K562 (cell line): ENCODE measurements around the gene TRMT2B. TPM values are rescaled to one million over a fixed set of nuclear protein-coding genes. Genes with fewer than 3 reads are reported as not detected.

ENCODE experiments used
- ATAC-seq: fragments of 200-7000 bp; cut with Tn5 transposase; 3 replicates; pipeline ENCODE4 v1.9.1; 2020; ENCODE audit warnings: moderate library complexity
- BruUV-seq: library from RNA; stranded (reverse); fragments of 400-500 nt; replicated peaks from 2 replicates; lab custom pipeline; 2021; lab: Mats Ljungman, UMichigan
- CTCF ChIA-PET: fragments of 300-600 bp; formaldehyde crosslinking; extraction: SDS; loops from one replicate; lab custom pipeline; 2021; ENCODE audit warnings: low intra/inter-chr PET ratio; lab: Yijun Ruan, JAX
- POLR2A ChIA-PET: fragments of 300-600, 350-650 bp; sonication (Branson Sonifier 250); formaldehyde crosslinking; extraction: SDS; loops from one replicate; lab custom pipeline; 2021; ENCODE audit warnings: antibody characterized with exemption, inconsistent platforms; lab: Yijun Ruan, JAX
- DNase-seq, 4 experiments: peaks; one replicate each; pipeline versions ENCODE4 v3.0.0 to v3.0.0-alpha.2; 2011 to 2018; ENCODE audit warnings: low spot score in 3 of 4, mixed read lengths in 3 of 4; ENCODE audit errors: extremely low read depth in 1 of 4
- FAIRE-seq: peaks from 2 replicates; lab custom pipeline; 2011; peaks lifted over from hg19 to GRCh38; lab: Jason Lieb, UNC
- H2AFZ ChIP-seq: 2 replicates; pipeline ENCODE4 v1.6.0; 2011; ENCODE audit warnings: low read depth, low read length, control low read depth, inconsistent platforms
- H3K27ac ChIP-seq: fragments of 200-600 bp; 3 replicates; pipeline ENCODE4 v1.8.0; 2011; ENCODE audit warnings: low read depth, mild to moderate bottlenecking, control low read depth, inconsistent platforms, low read length, moderate library complexity, mixed read lengths; ENCODE audit errors: extremely low read depth
- H3K27me3 ChIP-seq, 2 experiments: fragments of 300-600 bp in 1 of 2; 2 replicates in 1 of 2; 3 replicates in 1 of 2; pipeline versions ENCODE4 v1.6.0 to v1.8.0; 2011; ENCODE audit warnings: inconsistent platforms in 2 of 2, low read length in 2 of 2, mild to moderate bottlenecking in 1 of 2, mixed read lengths in 1 of 2, moderate library complexity in 1 of 2; ENCODE audit not compliant: control insufficient read depth in 2 of 2, insufficient read depth in 2 of 2
- H3K36me3 ChIP-seq: fragments of 300-600 bp; 3 replicates; pipeline ENCODE4 v1.8.0; 2011; ENCODE audit warnings: mild to moderate bottlenecking, low read length, inconsistent platforms; ENCODE audit not compliant: control insufficient read depth, insufficient read depth
- H3K4me1 ChIP-seq, 2 experiments: fragments of 200-600 bp in 1 of 2; replicated peaks in 1 of 2; 2 replicates in 1 of 2; 3 replicates in 1 of 2; pipeline versions ENCODE4 v1.5.1 to v1.8.0; 2011; ENCODE audit warnings: inconsistent platforms in 2 of 2, low read length in 2 of 2, mild to moderate bottlenecking in 1 of 2, mixed read lengths in 1 of 2, moderate library complexity in 1 of 2; ENCODE audit not compliant: control insufficient read depth in 2 of 2, insufficient read depth in 2 of 2
- H3K4me2 ChIP-seq: 2 replicates; pipeline ENCODE4 v1.6.1; 2011; ENCODE audit warnings: low read length, control low read depth, inconsistent platforms, mixed read lengths; ENCODE audit not compliant: insufficient read depth
- H3K4me3 ChIP-seq: fragments of 200-600 bp; sonication (generic), shearing (Covaris generic); 2 replicates; pipeline ENCODE4 v1.5.1; 2016; ENCODE audit warnings: control low read depth, inconsistent platforms
- H3K79me2 ChIP-seq: fragments of 200-600 bp; 3 replicates; pipeline ENCODE4 v1.8.0; 2011; ENCODE audit warnings: low read length, inconsistent platforms; ENCODE audit not compliant: control insufficient read depth, insufficient read depth
- H3K9ac ChIP-seq, 2 experiments: 2 replicates each; pipeline versions ENCODE4 v1.6.0 to v1.6.1; 2011; ENCODE audit warnings: low read depth in 2 of 2, low read length in 2 of 2, control low read depth in 1 of 2, inconsistent platforms in 1 of 2, mild to moderate bottlenecking in 1 of 2, mixed read lengths in 1 of 2; ENCODE audit not compliant: insufficient read depth in 1 of 2
- H3K9me1 ChIP-seq: one replicate; pipeline ENCODE4 v1.6.0; 2011; ENCODE audit warnings: inconsistent platforms, mild to moderate bottlenecking, low read length, moderate library complexity; ENCODE audit not compliant: control insufficient read depth, insufficient read depth
- H3K9me3 ChIP-seq: replicated peaks from 2 replicates; pipeline ENCODE4 v1.5.1; 2011; ENCODE audit warnings: low read depth, low read length, inconsistent platforms; ENCODE audit not compliant: control insufficient read depth, insufficient read depth
- H4K20me1 ChIP-seq: replicated peaks from 2 replicates; pipeline ENCODE4 v1.6.1; 2011; ENCODE audit warnings: low read length, inconsistent platforms, mixed read lengths; ENCODE audit not compliant: control insufficient read depth, insufficient read depth
- FOXA3 ChIP-seq, 2 experiments: fragments of 450-650 bp in 1 of 2; sonication (generic) in 1 of 2; formaldehyde crosslinking; IDR thresholded peaks in 1 of 2; conservative IDR thresholded peaks in 1 of 2; 2 replicates each; pipeline versions ENCODE4 v1.4.0 to v1.8.0; 2020 to 2022; ENCODE audit warnings: mild to moderate bottlenecking in 2 of 2, missing genetic modification reagents in 1 of 2
- FOXP1 ChIP-seq: sonication (generic); formaldehyde crosslinking; IDR thresholded peaks from 2 replicates; pipeline ENCODE4 v1.8.0; 2022; ENCODE audit warnings: mild to moderate bottlenecking, missing genetic modification reagents
- NFIC ChIP-seq: fragments of 450-650 bp; IDR thresholded peaks from 2 replicates; pipeline ENCODE4 v1.6.1; 2017; ENCODE audit warnings: mild to moderate bottlenecking, inconsistent platforms
- SMAD3 ChIP-seq: fragments of 450-650 bp; formaldehyde crosslinking; conservative IDR thresholded peaks from 2 replicates; pipeline ENCODE4 v1.4.0; 2020; ENCODE audit warnings: mild to moderate bottlenecking
- TAF9B ChIP-seq: fragments of 450-650 bp; IDR thresholded peaks from 2 replicates; pipeline ENCODE4 v1.6.1; 2018; ENCODE audit warnings: mild to moderate bottlenecking; ENCODE audit not compliant: partially characterized antibody
- TBP ChIP-seq: optimal IDR thresholded peaks from 2 replicates; pipeline ENCODE3; 2011; ENCODE audit warnings: low read depth, low read length, improper control_type of control experiment
- WGBS: fragments of 100-300 bp; shearing (Covaris generic); methylation state at CpG from one replicate; pipeline ENCODE4 v1.1.6; 2016; ENCODE audit warnings: low coverage, mixed read lengths; ENCODE audit not compliant: insufficient coverage; ENCODE audit errors: missing lambda C conversion rate; 5-methylcytosine and 5-hydroxymethylcytosine counted together
- in situ Hi-C: fragments of 300-500 bp; cut with MboI; formaldehyde crosslinking; loops from 4 replicates; pipeline ENCODE4 v1.15.0; 2018; ENCODE audit warnings: inconsistent platforms, mixed read lengths
- intact Hi-C: fragments of 100-400 bp; cut with micrococcal nuclease; formaldehyde crosslinking; loops from 2 replicates; pipeline ENCODE4 v1.14.2; 2022
- polyA plus RNA-seq, 8 experiments: library from polyadenylated mRNA; depleted of rRNA in 4 of 8; stranded (reverse) in 5 of 8; unstranded in 3 of 8; fragments of >200 nt; fragmentation: Nextera tagmentation in 2 of 8; fragmentation: Illumina TruSeq in 1 of 8; extraction: Ambion mirVana in 2 of 8; extraction: Trizol in 1 of 8; gene quantifications; 2 replicates each; pipeline versions ENCODE4 v1.2.1 to v1.2.3, GENCODE V29; 2011 to 2014; ENCODE audit warnings: inconsistent platforms in 1 of 8, missing spikeins in 1 of 8
- total RNA-seq, 7 experiments: library from RNA; depleted of rRNA in 6 of 7; stranded (reverse); fragments of >200 nt in 6 of 7; fragmentation: Illumina TruSeq in 2 of 7; extraction: Trizol in 2 of 7; gene quantifications; 2 replicates each; pipeline versions ENCODE4 v1.2.1 to v1.2.3, GENCODE V29; 2011 to 2021; ENCODE audit warnings: low replicate concordance in 1 of 7
- TF ChIP-seq, protein P1 (sequence below): fragments of 450-650 bp; IDR thresholded peaks from 2 replicates; pipeline ENCODE4 v1.7.1; 2018; ENCODE audit warnings: mild to moderate bottlenecking, low read depth; ENCODE audit not compliant: partially characterized antibody

The TRMT2B gene
- total and polyA plus RNA-seq, 9 of the 15 experiments (the other 6 are each of a cell fraction or from before 2014, with no cell fraction given), result 3.9 to 23.4 (median 18.1) TPM

DNA sequence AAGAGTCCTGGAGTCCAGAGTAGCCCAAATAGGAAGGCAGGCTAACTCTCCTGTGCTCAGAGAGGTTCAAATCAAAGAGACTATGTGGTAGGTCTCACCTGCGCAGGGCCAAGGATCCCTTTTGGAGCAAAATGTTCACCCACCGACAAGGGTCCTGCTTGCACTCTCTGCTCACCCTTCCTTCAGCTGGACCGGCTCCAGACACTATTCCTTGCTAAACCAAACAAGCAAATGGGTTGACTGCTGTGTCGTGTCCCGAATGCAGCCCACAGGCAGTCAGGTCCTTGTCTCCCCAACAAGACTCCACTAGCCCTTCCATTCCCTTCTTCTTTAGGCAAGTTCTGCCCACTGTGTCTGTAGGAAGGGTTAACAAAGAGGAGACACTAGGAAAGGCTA, 760 bp downstream of the TRMT2B start:
- ATAC-seq, result peak; percentile 3; the same call in 2 of the 3 replicates
- TF ChIP-seq TBP, result no peak
- TF ChIP-seq, protein P1, sequence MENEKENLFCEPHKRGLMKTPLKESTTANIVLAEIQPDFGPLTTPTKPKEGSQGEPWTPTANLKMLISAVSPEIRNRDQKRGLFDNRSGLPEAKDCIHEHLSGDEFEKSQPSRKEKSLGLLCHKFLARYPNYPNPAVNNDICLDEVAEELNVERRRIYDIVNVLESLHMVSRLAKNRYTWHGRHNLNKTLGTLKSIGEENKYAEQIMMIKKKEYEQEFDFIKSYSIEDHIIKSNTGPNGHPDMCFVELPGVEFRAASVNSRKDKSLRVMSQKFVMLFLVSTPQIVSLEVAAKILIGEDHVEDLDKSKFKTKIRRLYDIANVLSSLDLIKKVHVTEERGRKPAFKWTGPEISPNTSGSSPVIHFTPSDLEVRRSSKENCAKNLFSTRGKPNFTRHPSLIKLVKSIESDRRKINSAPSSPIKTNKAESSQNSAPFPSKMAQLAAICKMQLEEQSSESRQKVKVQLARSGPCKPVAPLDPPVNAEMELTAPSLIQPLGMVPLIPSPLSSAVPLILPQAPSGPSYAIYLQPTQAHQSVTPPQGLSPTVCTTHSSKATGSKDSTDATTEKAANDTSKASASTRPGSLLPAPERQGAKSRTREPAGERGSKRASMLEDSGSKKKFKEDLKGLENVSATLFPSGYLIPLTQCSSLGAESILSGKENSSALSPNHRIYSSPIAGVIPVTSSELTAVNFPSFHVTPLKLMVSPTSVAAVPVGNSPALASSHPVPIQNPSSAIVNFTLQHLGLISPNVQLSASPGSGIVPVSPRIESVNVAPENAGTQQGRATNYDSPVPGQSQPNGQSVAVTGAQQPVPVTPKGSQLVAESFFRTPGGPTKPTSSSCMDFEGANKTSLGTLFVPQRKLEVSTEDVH, result no peak
- TF ChIP-seq TAF9B, result peak; percentile 38
- TF ChIP-seq FOXP1, result 0 out of 2 replicates have a peak, but pooled peaks have one; percentile 43
- peak; percentile 21; the same call in 1 of the 2 replicates for TF ChIP-seq NFIC
- TF ChIP-seq FOXA3 (CRISPR knock-in tag; conservative IDR thresholded peaks at IDR 0.05 in 1 of 2, IDR thresholded peaks at IDR 0.05 in 1 of 2), result 0 out of 4 replicates have a peak, but pooled peaks of 1 of the 2 experiments have one; percentile 16
- TF ChIP-seq SMAD3, result no peak
- TF ChIP-seq, all 486 proteins: peak for 4
- 2% methylated on average over 5 of the region's 5 CpGs for WGBS
- POLR2A ChIA-PET, result no interaction called here
- H3K9me3 ChIP-seq, result no peaks in the 10 kb centered on the region
- no peaks in the 10 kb centered on the region for H3K9me1 ChIP-seq
- peak overlapping the region; percentile 86 to 89 for H3K9ac ChIP-seq
- DNase-seq, result no peak
- no peaks in the 10 kb centered on the region for H3K27me3 ChIP-seq
- H3K79me2 ChIP-seq, result peaks cover 11% of the 10 kb centered on the region
- H3K27ac ChIP-seq, result peak overlapping the region; percentile 95
- no peaks in the 10 kb centered on the region for H4K20me1 ChIP-seq
- FAIRE-seq, result no peak
- peak overlapping the region; percentile 94 for H2AFZ ChIP-seq
- no peaks in the 10 kb centered on the region; a peak in 1 of 5 replicates for H3K4me1 ChIP-seq
- H3K4me3 ChIP-seq, result peak overlapping the region; percentile 47
- in situ Hi-C loops (no loop called here), intact Hi-C loops (loop anchor here (5.0 kb wide), 1 partner anchor 46 kb away; the partner anchor contains the start of gene CENPI)
- 0 out of 3 replicates have a peak, but pooled peaks cover 4% of the 10 kb centered on the region for H3K36me3 ChIP-seq
- peak overlapping the region; percentile 87 for H3K4me2 ChIP-seq
- no TSS peak for BruUV-seq
- CTCF ChIA-PET, result no interaction called here
